ENCODE results near the gene SERPINA4. TPM values are rescaled to one million over a fixed set of nuclear protein-coding genes. Genes with fewer than 3 reads are reported as not detected.
A peak's percentile ranks its signal among the peaks of the same experiment; 100 is the strongest.

The SERPINA4 gene
- total and polyA plus RNA-seq, 2 experiments from 2014 or later = not detected

DNA sequence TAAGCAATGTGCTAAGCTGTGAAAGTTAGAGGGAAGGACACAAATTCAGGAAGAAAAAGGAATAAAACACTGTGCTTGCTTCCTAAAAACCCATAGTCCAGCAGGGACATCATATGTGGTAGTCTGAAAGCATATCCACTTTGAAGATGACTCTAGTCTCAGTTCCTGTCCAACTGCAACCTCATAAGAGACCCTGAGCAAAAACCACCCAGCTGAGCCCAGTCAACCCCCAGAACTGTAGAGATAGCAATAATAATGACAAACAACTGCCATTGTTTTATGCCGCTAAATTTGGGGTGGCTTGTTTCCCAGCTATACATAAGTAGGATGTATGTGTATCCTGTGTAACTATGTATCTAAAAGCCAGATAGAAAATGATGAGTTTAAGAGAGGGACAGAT lies 3.9 kb upstream of the SERPINA4 start:
- Histone ChIP-seq H3F3A (replicated peaks; ENCODE audit: low read depth) (no peaks in the 10 kb centered on the region), H3K4me2 (no peak overlapping the region), H3K9me2 (ENCODE audit: insufficient read depth) (no peaks in the 10 kb centered on the region), H2AFZ (no peak overlapping the region), H3K36me3 (ENCODE audit: insufficient read depth) (no peaks in the 10 kb centered on the region), H4K20me1 (replicated peaks; ENCODE audit: insufficient read depth) (no peaks in the 10 kb centered on the region), H3K27ac (ENCODE audit: low read depth) (no peak overlapping the region), H3K4me3 (no peak overlapping the region), H3K27me3 (ENCODE audit: insufficient read depth) (no peaks in the 10 kb centered on the region), H3K4me1 (ENCODE audit: insufficient read depth) (no peaks in the 10 kb centered on the region), H3K79me2 (replicated peaks; ENCODE audit: insufficient read depth) (no peaks in the 10 kb centered on the region)
- ATAC-seq (no peak), DNase-seq (ENCODE audit: low spot score) (no peak)
- H3K4me3 Mint-ChIP-seq = no peak overlapping the region
- TF ChIP-seq ZNF331 (CRISPR knock-in tag; IDR thresholded peaks at IDR 0.05; ENCODE audit: low read depth) (peak; percentile 80), POLR2AphosphoS5 (IDR thresholded peaks at IDR 0.05; ENCODE audit: low read depth) (no peak)
- H3K36me3 Mint-ChIP-seq (ENCODE audit: low read depth) = no peaks in the 10 kb centered on the region
- no peaks in the 10 kb centered on the region for H3K4me1 Mint-ChIP-seq
- H3K9me3 Mint-ChIP-seq = peaks cover 19% of the 10 kb centered on the region; the same call in 2 of the 3 replicates
- H3K27me3 Mint-ChIP-seq (ENCODE audit: insufficient read depth, low read depth, poor library complexity) = peaks cover 5% of the 10 kb centered on the region
- H3K27ac Mint-ChIP-seq = no peak overlapping the region

DNA sequence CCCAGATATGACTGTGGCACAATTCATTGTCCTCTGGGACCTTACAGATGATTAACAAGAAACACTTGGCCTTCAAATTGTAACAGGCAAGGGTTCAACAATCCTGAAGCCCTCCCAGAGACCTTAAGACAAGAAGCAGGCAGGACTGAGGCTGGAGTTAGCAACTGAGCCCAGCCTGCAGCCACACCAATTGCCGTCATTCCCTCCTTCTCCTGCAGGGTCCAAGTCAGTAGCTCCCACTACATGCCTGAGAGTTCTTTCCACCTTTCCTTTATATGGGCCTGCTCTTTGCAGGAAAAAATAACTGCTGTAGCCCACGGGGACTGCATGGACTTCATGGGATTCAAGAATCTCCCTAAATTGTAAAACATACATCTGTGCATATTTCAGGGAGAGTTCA lies 2.4 kb upstream of the SERPINA4 start:
- peak; percentile 51 for ATAC-seq
- no peak overlapping the region for H3K27ac Mint-ChIP-seq
- H3K4me1 Mint-ChIP-seq = no peaks in the 10 kb centered on the region
- no peak overlapping the region for H3K4me3 Mint-ChIP-seq
- no peak overlapping the region for H3K4me2 ChIP-seq
- no peak for DNase-seq (ENCODE audit: low spot score)
- no peaks in the 10 kb centered on the region for H3K36me3 Mint-ChIP-seq (ENCODE audit: low read depth)
- H3K9me2 ChIP-seq (ENCODE audit: insufficient read depth) = no peaks in the 10 kb centered on the region
- no peaks in the 10 kb centered on the region for H3K27me3 ChIP-seq (ENCODE audit: insufficient read depth)
- no peak overlapping the region for H2AFZ ChIP-seq
- H3K4me3 ChIP-seq = no peak overlapping the region
- H3K79me2 ChIP-seq (replicated peaks; ENCODE audit: insufficient read depth) = no peaks in the 10 kb centered on the region
- peaks cover 19% of the 10 kb centered on the region; the same call in 2 of the 3 replicates for H3K9me3 Mint-ChIP-seq
- TF ChIP-seq NANOG (IDR thresholded peaks at IDR 0.05; ENCODE audit: borderline replicate concordance) (no peak), EZH2 (IDR thresholded peaks at IDR 0.05; ENCODE audit: low read depth, unreplicated experiment) (no peak), EZH2phosphoT487 (IDR thresholded peaks at IDR 0.05; ENCODE audit: unreplicated experiment) (no peak), POLR2AphosphoS5 (IDR thresholded peaks at IDR 0.05; ENCODE audit: low read depth) (no peak), CTCF (conservative IDR thresholded peaks at IDR 0.05; ENCODE audit: low read depth in 2 of 2) (no peak), ETS1 (IDR thresholded peaks at IDR 0.05) (no peak)
- TF ChIP-seq, protein P1, sequence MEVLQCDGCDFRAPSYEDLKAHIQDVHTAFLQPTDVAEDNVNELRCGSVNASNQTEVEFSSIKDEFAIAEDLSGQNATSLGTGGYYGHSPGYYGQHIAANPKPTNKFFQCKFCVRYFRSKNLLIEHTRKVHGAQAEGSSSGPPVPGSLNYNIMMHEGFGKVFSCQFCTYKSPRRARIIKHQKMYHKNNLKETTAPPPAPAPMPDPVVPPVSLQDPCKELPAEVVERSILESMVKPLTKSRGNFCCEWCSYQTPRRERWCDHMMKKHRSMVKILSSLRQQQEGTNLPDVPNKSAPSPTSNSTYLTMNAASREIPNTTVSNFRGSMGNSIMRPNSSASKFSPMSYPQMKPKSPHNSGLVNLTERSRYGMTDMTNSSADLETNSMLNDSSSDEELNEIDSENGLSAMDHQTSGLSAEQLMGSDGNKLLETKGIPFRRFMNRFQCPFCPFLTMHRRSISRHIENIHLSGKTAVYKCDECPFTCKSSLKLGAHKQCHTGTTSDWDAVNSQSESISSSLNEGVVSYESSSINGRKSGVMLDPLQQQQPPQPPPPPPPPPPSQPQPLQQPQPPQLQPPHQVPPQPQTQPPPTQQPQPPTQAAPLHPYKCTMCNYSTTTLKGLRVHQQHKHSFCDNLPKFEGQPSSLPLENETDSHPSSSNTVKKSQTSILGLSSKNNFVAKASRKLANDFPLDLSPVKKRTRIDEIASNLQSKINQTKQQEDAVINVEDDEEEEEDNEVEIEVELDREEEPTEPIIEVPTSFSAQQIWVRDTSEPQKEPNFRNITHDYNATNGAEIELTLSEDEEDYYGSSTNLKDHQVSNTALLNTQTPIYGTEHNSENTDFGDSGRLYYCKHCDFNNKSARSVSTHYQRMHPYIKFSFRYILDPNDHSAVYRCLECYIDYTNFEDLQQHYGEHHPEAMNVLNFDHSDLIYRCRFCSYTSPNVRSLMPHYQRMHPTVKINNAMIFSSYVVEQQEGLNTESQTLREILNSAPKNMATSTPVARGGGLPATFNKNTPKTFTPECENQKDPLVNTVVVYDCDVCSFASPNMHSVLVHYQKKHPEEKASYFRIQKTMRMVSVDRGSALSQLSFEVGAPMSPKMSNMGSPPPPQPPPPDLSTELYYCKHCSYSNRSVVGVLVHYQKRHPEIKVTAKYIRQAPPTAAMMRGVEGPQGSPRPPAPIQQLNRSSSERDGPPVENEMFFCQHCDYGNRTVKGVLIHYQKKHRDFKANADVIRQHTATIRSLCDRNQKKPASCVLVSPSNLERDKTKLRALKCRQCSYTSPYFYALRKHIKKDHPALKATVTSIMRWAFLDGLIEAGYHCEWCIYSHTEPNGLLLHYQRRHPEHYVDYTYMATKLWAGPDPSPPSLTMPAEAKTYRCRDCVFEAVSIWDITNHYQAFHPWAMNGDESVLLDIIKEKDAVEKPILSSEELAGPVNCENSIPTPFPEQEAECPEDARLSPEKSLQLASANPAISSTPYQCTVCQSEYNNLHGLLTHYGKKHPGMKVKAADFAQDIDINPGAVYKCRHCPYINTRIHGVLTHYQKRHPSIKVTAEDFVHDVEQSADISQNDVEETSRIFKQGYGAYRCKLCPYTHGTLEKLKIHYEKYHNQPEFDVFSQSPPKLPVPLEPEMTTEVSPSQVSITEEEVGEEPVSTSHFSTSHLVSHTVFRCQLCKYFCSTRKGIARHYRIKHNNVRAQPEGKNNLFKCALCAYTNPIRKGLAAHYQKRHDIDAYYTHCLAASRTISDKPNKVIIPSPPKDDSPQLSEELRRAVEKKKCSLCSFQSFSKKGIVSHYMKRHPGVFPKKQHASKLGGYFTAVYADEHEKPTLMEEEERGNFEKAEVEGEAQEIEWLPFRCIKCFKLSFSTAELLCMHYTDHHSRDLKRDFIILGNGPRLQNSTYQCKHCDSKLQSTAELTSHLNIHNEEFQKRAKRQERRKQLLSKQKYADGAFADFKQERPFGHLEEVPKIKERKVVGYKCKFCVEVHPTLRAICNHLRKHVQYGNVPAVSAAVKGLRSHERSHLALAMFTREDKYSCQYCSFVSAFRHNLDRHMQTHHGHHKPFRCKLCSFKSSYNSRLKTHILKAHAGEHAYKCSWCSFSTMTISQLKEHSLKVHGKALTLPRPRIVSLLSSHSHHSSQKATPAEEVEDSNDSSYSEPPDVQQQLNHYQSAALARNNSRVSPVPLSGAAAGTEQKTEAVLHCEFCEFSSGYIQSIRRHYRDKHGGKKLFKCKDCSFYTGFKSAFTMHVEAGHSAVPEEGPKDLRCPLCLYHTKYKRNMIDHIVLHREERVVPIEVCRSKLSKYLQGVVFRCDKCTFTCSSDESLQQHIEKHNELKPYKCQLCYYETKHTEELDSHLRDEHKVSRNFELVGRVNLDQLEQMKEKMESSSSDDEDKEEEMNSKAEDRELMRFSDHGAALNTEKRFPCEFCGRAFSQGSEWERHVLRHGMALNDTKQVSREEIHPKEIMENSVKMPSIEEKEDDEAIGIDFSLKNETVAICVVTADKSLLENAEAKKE (CRISPR knock-in tag; IDR thresholded peaks at IDR 0.05) = no peak
- TF ChIP-seq, protein P2, sequence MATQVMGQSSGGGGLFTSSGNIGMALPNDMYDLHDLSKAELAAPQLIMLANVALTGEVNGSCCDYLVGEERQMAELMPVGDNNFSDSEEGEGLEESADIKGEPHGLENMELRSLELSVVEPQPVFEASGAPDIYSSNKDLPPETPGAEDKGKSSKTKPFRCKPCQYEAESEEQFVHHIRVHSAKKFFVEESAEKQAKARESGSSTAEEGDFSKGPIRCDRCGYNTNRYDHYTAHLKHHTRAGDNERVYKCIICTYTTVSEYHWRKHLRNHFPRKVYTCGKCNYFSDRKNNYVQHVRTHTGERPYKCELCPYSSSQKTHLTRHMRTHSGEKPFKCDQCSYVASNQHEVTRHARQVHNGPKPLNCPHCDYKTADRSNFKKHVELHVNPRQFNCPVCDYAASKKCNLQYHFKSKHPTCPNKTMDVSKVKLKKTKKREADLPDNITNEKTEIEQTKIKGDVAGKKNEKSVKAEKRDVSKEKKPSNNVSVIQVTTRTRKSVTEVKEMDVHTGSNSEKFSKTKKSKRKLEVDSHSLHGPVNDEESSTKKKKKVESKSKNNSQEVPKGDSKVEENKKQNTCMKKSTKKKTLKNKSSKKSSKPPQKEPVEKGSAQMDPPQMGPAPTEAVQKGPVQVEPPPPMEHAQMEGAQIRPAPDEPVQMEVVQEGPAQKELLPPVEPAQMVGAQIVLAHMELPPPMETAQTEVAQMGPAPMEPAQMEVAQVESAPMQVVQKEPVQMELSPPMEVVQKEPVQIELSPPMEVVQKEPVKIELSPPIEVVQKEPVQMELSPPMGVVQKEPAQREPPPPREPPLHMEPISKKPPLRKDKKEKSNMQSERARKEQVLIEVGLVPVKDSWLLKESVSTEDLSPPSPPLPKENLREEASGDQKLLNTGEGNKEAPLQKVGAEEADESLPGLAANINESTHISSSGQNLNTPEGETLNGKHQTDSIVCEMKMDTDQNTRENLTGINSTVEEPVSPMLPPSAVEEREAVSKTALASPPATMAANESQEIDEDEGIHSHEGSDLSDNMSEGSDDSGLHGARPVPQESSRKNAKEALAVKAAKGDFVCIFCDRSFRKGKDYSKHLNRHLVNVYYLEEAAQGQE (IDR thresholded peaks at IDR 0.05; ENCODE audit: unreplicated experiment) = no peak
- no peaks in the 10 kb centered on the region for H3K36me3 ChIP-seq (ENCODE audit: insufficient read depth)
- no peak overlapping the region for H3K27ac ChIP-seq (ENCODE audit: low read depth)
- no peaks in the 10 kb centered on the region for H3K4me1 ChIP-seq (ENCODE audit: insufficient read depth)
- no peaks in the 10 kb centered on the region for H3F3A ChIP-seq (replicated peaks; ENCODE audit: low read depth)
- no peaks in the 10 kb centered on the region for H4K20me1 ChIP-seq (replicated peaks; ENCODE audit: insufficient read depth)
- peaks cover 5% of the 10 kb centered on the region for H3K27me3 Mint-ChIP-seq (ENCODE audit: insufficient read depth, low read depth, poor library complexity)

Measured in GM23338 (cell line).